ENCODE results near the gene SPRR1A.

The SPRR1A gene

GRCh38 chr1:153032677-153033308 is 48.9 kb downstream of the SPRR1A start:
- DNase-seq = no peak

GRCh38 chr1:153035211-153035610 is 51.3 kb downstream of the SPRR1A start:
- DNase-seq = no peak

All from activated CD4-positive, alpha-beta T cell treated with anti-CD3 and anti-CD28 coated beads, Interleukin-2, amount 50 U/mL, for 4 hours (primary cell).